BJ (cell line): ENCODE results near the gene DGKQ. TPM values are rescaled to one million over a fixed set of nuclear protein-coding genes. Genes with fewer than 3 reads are reported as not detected.

ENCODE experiments used
- CTCF ChIA-PET: fragments of 350-600 bp; formaldehyde crosslinking; extraction: SDS; loops from one replicate; lab custom pipeline; 2021; ENCODE audit warnings: antibody characterized with exemption, inconsistent platforms; lab: Yijun Ruan, JAX
- POLR2A ChIA-PET: fragments of 300-600 bp; sonication (Branson Sonifier 250); formaldehyde crosslinking; extraction: SDS; loops from one replicate; lab custom pipeline; 2021; ENCODE audit warnings: antibody characterized with exemption; lab: Charles Lee
- DNase-seq: peaks from one replicate; pipeline ENCODE4 v3.0.0-alpha.2; 2011; ENCODE audit warnings: low read depth
- H3K27me3 ChIP-seq: 2 replicates; pipeline ENCODE4 v1.6.0; 2011; ENCODE audit warnings: low read length; ENCODE audit not compliant: control insufficient read depth, insufficient read depth
- H3K36me3 ChIP-seq: 2 replicates; pipeline ENCODE4 v1.5.1; 2011; ENCODE audit warnings: low read length; ENCODE audit not compliant: control insufficient read depth, insufficient read depth
- H3K4me3 ChIP-seq: 2 replicates; pipeline ENCODE4 v1.5.1; 2011; ENCODE audit warnings: low read depth, mild to moderate bottlenecking, control low read depth, low read length
- polyA plus RNA-seq: library from polyadenylated mRNA; depleted of rRNA; stranded (reverse); fragments of >200 nt; gene quantifications from 2 replicates; pipeline ENCODE4 v1.2.3, GENCODE V29; 2011
- TF ChIP-seq, protein P1 (sequence below): IDR thresholded peaks from 2 replicates; pipeline ENCODE4 v1.5.1; 2011; ENCODE audit warnings: low read depth, mild to moderate bottlenecking, control low read depth, inconsistent platforms, low read length, moderate library complexity; ENCODE audit not compliant: insufficient read depth

Gene DGKQ
- polyA plus RNA-seq, 1 experiment: 6.5 TPM

DNA sequence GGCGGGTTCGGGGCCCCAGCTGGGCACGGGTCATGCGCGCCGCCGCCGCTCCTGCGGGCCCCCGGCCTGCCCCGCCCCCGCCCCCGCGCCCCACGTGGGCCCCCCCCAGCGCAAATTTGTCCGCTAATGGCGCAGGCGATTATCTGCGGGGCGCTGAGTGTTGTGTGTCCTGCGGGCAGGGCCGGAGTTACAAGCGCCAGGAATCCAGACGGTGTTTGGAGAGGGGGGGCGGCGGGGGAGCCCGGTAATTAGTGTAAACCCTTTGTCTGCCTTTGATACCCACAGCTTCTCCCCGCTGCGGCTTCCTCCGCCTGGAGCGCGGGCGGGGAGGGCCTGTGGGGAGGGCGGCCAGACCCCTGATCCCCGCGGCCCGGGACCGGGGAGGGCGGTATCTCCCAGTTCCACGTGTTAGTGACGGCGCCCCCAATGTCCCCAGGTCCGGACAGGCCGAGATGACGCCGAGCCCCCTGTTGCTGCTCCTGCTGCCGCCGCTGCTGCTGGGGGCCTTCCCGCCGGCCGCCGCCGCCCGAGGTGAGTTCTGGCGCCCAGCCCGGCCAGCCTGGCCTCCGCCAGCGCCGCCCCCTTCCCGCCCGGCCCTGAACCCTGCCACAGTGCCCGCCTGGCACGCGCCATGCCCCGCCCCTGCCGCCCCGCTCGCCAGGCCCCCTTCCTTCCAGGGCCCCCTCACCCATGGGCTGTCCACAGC, 38.8 kb upstream of the DGKQ start:
- H3K36me3 ChIP-seq: no peaks in the 10 kb centered on the region; the same call in 1 of the 2 replicates
- no peak for DNase-seq
- ChIA-PET POLR2A (no interaction called here), CTCF (interaction anchor here (0.6 kb wide), 1 partner anchor 100 kb away, joined by 3 read pairs; no protein-coding TSS in a partner anchor)
- TF ChIP-seq, protein P1, sequence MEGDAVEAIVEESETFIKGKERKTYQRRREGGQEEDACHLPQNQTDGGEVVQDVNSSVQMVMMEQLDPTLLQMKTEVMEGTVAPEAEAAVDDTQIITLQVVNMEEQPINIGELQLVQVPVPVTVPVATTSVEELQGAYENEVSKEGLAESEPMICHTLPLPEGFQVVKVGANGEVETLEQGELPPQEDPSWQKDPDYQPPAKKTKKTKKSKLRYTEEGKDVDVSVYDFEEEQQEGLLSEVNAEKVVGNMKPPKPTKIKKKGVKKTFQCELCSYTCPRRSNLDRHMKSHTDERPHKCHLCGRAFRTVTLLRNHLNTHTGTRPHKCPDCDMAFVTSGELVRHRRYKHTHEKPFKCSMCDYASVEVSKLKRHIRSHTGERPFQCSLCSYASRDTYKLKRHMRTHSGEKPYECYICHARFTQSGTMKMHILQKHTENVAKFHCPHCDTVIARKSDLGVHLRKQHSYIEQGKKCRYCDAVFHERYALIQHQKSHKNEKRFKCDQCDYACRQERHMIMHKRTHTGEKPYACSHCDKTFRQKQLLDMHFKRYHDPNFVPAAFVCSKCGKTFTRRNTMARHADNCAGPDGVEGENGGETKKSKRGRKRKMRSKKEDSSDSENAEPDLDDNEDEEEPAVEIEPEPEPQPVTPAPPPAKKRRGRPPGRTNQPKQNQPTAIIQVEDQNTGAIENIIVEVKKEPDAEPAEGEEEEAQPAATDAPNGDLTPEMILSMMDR: no peak
- H3K27me3 ChIP-seq: peaks cover 5% of the 10 kb centered on the region
- H3K4me3 ChIP-seq: peak overlapping the region; percentile 54

DNA sequence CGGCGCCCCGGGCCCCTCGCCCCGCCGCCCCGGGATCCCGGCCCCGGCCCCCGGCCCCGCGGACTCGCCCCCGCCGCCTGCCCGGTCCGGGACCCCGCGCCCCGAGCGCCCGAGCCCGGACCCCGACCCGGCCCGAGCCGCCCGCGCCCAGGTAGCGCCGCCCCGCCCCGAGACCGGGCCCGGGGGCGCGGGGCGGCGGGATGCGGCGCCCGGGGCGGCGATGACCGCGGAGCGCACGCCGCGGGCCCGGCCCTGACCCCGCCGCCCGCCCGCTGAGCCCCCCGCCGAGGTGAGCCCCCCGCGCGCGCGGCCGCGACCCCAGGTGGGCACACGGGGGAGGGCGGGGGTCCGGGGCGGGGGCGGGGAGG, 38.3 kb upstream of the DGKQ start:
- H3K4me3 ChIP-seq: peak overlapping the region; percentile 54
- DNase-seq: no peak
- peaks cover 7% of the 10 kb centered on the region for H3K27me3 ChIP-seq
- POLR2A ChIA-PET: no interaction called here
- no peaks in the 10 kb centered on the region; the same call in 1 of the 2 replicates for H3K36me3 ChIP-seq
- CTCF ChIA-PET: no interaction called here
- TF ChIP-seq, protein P1: no peak

DNA sequence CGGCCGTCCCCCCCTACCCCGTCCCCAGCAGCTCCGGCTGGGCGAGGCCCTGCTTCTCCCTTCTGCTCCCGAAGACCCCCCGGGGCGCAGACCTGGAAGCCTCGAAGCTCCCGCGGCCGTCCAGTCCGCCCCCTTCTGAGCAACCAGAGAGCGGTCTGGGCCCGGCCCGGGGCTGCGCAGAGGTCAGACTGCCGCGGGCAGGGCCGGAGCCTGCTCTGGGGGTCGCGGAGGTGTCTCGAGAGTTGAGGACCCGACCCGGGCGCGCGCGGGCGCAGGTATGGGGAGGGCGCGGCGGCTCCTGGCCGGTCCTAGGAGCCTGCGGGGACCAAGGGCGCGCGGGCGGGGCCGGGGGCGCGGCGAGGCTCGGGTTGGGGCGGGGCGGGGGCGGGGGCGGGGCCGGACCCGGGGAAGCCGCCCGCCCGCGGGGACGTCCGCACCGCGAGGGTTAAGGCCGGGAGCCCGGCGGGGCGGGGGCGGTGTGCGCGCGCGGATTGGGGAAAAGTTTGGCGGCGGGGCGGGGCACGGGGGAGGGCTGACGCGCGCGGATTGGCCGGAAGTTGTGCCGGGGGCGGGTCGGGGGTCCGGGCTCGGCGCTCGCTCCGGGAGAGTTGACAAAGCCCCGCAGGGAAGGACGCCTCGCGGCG, 37.8 kb upstream of the DGKQ start, which contains the start of gene FGFRL1:
Gene FGFRL1, plus strand, starts transcription at position 605 of the 644 bp plus-strand sequence. CDS start 860 bp downstream, outside the sequence.
- H3K27me3 ChIP-seq: peaks cover 8% of the 10 kb centered on the region
- no peaks in the 10 kb centered on the region; the same call in 1 of the 2 replicates for H3K36me3 ChIP-seq
- peak within 1 kb of the TSS; percentile 54 for H3K4me3 ChIP-seq
- DNase-seq: no peak
- ChIA-PET CTCF (interaction anchor here (1.7 kb wide), 1 partner anchor 269 kb away, joined by 5 read pairs; no protein-coding TSS in a partner anchor), POLR2A (interaction anchor here (0.7 kb wide), 1 partner anchor 349 kb away, joined by 8 read pairs; no protein-coding TSS in a partner anchor)
- TF ChIP-seq, protein P1: no peak

DNA sequence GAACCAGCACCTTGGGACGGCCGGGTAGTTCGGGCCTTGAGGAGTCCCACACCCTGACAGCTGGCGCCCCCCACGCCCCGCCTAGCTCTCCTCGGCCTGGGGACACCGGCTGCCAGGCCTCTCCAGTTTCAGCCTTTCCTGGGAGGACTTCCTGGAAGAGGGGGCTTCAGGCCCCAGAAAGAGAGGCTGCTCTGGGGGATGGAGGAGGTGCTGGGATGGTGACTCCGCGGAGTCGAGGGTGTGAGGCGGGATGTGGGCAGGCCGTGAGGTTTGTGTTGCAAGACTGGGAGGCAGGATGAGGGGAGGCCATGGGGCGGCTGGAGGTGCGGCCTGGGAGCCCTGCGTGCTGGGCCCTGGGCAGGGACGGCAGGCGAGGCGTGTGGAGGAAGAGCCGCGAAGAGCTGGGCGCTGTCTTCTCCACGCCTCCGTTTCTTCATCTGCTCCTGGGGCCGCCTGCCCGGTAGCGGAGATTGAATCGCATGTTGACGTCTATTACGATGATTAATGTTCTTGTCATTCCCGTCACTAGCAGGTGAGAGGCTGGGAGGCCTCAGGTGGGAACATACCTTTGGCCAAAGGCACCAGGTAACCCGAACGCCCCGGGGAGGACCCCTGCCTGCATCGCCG, 37.1 kb upstream of the DGKQ start:
- DNase-seq: no peak
- CTCF ChIA-PET: interaction anchor here (1.0 to 1.7 kb wide), 2 partner anchors 28 to 268 kb away, joined by 3 to 5 read pairs; no protein-coding TSS in a partner anchor
- POLR2A ChIA-PET: interaction anchor here (0.7 kb wide), 1 partner anchor 350 kb away, joined by 8 read pairs; no protein-coding TSS in a partner anchor
- TF ChIP-seq, protein P1: 0 out of 2 replicates have a peak, but pooled peaks have one; percentile 7
- peak overlapping the region; percentile 41 for H3K4me3 ChIP-seq
- no peaks in the 10 kb centered on the region; the same call in 1 of the 2 replicates for H3K36me3 ChIP-seq
- H3K27me3 ChIP-seq: peaks cover 9% of the 10 kb centered on the region
